ENCODE measurements around the gene GPR171. TPM values are rescaled to one million over a fixed set of nuclear protein-coding genes. Genes with fewer than 3 reads are reported as not detected.

Gene GPR171
- total RNA-seq, 1 experiment from 2014 or later = 0.17 TPM

DNA sequence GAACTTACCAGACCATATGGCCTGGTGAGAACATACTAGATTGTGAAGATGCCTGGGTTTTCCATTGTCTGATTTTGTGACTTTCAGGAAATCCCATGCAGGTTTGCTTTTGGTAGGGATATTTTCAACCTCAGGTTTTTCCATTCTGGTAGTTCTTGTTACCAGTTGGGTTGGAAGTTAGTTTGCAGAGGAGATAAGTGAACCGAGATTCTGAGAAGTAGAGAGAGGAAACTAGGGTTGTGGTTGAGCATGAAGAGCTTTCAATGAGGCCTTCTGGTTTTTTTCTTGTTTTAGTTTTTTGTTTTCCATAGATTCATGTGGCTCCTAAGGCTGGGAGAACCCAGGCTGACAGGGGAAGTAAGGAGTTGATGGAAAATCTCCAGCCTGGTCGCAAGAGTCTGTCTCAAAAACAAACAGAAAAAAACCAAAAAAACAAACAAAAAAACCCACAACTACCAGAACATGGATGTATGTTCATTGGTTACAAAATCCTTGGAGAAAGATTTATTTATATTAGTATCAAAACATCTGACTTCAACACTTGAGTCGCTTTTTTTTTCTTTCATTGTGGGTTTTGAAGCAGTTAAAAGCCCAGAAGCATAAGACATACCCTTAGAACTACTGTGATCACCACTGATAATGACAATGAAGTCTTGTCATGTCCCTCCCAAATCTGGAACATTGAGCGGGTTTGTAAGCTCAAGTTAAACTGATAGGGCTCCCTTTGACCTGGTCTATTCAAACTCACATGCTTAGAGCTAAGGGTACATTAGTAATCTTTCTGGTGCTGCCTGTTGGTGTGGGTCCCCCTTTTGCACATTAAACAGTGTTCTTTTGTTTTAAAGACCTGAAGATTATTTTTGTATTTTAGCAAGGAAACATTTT, 3.2 kb downstream of the GPR171 start (continued):
- TF ChIP-seq PRDM15 (CRISPR knock-in tag; IDR thresholded peaks at IDR 0.05) (no peak), ATF1 (CRISPR knock-in tag; IDR thresholded peaks at IDR 0.05) (no peak), ZNF219 (CRISPR knock-in tag; IDR thresholded peaks at IDR 0.05; ENCODE audit: borderline replicate concordance) (no peak), ERG (CRISPR knock-in tag; IDR thresholded peaks at IDR 0.05) (no peak), ZNF671 (CRISPR knock-in tag; IDR thresholded peaks at IDR 0.05) (no peak)
- TF ChIP-seq, protein P1, sequence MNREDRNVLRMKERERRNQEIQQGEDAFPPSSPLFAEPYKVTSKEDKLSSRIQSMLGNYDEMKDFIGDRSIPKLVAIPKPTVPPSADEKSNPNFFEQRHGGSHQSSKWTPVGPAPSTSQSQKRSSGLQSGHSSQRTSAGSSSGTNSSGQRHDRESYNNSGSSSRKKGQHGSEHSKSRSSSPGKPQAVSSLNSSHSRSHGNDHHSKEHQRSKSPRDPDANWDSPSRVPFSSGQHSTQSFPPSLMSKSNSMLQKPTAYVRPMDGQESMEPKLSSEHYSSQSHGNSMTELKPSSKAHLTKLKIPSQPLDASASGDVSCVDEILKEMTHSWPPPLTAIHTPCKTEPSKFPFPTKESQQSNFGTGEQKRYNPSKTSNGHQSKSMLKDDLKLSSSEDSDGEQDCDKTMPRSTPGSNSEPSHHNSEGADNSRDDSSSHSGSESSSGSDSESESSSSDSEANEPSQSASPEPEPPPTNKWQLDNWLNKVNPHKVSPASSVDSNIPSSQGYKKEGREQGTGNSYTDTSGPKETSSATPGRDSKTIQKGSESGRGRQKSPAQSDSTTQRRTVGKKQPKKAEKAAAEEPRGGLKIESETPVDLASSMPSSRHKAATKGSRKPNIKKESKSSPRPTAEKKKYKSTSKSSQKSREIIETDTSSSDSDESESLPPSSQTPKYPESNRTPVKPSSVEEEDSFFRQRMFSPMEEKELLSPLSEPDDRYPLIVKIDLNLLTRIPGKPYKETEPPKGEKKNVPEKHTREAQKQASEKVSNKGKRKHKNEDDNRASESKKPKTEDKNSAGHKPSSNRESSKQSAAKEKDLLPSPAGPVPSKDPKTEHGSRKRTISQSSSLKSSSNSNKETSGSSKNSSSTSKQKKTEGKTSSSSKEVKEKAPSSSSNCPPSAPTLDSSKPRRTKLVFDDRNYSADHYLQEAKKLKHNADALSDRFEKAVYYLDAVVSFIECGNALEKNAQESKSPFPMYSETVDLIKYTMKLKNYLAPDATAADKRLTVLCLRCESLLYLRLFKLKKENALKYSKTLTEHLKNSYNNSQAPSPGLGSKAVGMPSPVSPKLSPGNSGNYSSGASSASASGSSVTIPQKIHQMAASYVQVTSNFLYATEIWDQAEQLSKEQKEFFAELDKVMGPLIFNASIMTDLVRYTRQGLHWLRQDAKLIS (CRISPR knock-in tag; IDR thresholded peaks at IDR 0.05; ENCODE audit: borderline replicate concordance) = no peak
- TF ChIP-seq, protein P2, sequence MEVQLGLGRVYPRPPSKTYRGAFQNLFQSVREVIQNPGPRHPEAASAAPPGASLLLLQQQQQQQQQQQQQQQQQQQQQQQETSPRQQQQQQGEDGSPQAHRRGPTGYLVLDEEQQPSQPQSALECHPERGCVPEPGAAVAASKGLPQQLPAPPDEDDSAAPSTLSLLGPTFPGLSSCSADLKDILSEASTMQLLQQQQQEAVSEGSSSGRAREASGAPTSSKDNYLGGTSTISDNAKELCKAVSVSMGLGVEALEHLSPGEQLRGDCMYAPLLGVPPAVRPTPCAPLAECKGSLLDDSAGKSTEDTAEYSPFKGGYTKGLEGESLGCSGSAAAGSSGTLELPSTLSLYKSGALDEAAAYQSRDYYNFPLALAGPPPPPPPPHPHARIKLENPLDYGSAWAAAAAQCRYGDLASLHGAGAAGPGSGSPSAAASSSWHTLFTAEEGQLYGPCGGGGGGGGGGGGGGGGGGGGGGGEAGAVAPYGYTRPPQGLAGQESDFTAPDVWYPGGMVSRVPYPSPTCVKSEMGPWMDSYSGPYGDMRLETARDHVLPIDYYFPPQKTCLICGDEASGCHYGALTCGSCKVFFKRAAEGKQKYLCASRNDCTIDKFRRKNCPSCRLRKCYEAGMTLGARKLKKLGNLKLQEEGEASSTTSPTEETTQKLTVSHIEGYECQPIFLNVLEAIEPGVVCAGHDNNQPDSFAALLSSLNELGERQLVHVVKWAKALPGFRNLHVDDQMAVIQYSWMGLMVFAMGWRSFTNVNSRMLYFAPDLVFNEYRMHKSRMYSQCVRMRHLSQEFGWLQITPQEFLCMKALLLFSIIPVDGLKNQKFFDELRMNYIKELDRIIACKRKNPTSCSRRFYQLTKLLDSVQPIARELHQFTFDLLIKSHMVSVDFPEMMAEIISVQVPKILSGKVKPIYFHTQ (CRISPR knock-in tag; IDR thresholded peaks at IDR 0.05) = no peak

DNA sequence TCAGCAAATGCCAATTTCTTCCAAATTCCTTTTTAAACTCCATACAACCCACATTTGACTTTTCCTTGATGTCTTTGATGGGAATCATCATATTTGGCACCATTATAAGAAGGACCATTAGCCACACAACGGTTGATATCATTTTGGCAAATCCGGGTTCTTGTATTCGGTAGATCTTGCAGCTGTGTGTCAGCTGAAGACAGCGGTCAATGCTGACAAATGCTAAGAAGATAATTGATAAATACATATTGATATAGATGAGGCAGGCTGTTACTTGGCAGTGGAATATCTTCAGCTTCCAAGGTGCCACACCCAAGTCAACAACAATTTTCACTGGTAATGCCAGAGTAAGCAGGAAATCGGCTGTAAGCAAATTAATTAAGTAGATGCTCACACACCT, 4.2 kb downstream of the GPR171 start:
- ATAC-seq (no peak), DNase-seq (ENCODE audit: low spot score) (no peak)
- Mint-ChIP-seq H3K4me1 (no peaks in the 10 kb centered on the region), H3K27me3 (ENCODE audit: low read depth) (no peaks in the 10 kb centered on the region), H3K27ac (no peak overlapping the region), H3K36me3 (peaks cover 3% of the 10 kb centered on the region; the same call in 1 of the 2 replicates), H3K9me3 (no peaks in the 10 kb centered on the region), H3K4me3 (no peak overlapping the region)
- ChIA-PET POLR2A (interaction anchor here (0.6 kb wide), 1 partner anchor 228 kb away, joined by 3 read pairs; no protein-coding TSS in a partner anchor), CTCF (no interaction called here)
- TF ChIP-seq HMGA2 (CRISPR knock-in tag; IDR thresholded peaks at IDR 0.05) (no peak), E2F4 (CRISPR knock-in tag; IDR thresholded peaks at IDR 0.05; ENCODE audit: borderline replicate concordance, low read depth) (no peak), CREB1 (CRISPR knock-in tag; IDR thresholded peaks at IDR 0.05) (no peak), E2F1 (CRISPR knock-in tag; IDR thresholded peaks at IDR 0.05) (no peak), ZNF396 (CRISPR knock-in tag; IDR thresholded peaks at IDR 0.05; ENCODE audit: borderline replicate concordance) (no peak), SOX15 (CRISPR knock-in tag; IDR thresholded peaks at IDR 0.05) (no peak), ZNF219 (CRISPR knock-in tag; IDR thresholded peaks at IDR 0.05; ENCODE audit: borderline replicate concordance) (no peak), NFE2L1 (CRISPR knock-in tag; IDR thresholded peaks at IDR 0.05) (no peak), ZNF138 (CRISPR knock-in tag; conservative IDR thresholded peaks at IDR 0.05) (no peak), FOXP1 (CRISPR knock-in tag; IDR thresholded peaks at IDR 0.05; ENCODE audit: borderline replicate concordance) (no peak), ATF1 (CRISPR knock-in tag; IDR thresholded peaks at IDR 0.05) (no peak), PRRX2 (CRISPR knock-in tag; IDR thresholded peaks at IDR 0.05) (no peak), FOXJ3 (CRISPR knock-in tag; IDR thresholded peaks at IDR 0.05; ENCODE audit: borderline replicate concordance) (no peak), TEAD4 (CRISPR knock-in tag; IDR thresholded peaks at IDR 0.05) (no peak)
